Esophagus squamous epithelium (tissue), 5 donors: ENCODE data around the gene ZFP64. TPM values are rescaled to one million over a fixed set of nuclear protein-coding genes. Genes with fewer than 3 reads are reported as not detected.

Experiments used
- DNase-seq: peaks from one replicate; lab custom pipeline; 2025; lab: John Stamatoyannopoulos, UW
- H3K27ac ChIP-seq, 4 donors: fragments of 200-600 bp; sonication (generic); one replicate each; pipeline ENCODE4 v1.5.1; 2016 to 2019; ENCODE audit warnings: mild to moderate bottlenecking in 1 of 4
- H3K27me3 ChIP-seq, 4 donors: fragments of 200-600 bp; sonication (generic); 1 replicate in 3 of 4; 2 replicates in 1 of 4; pipeline versions ENCODE4 v1.5.1 to v1.6.0; 2017 to 2021; ENCODE audit warnings: antibody characterized with exemption in 1 of 4
- H3K36me3 ChIP-seq, 3 donors: fragments of 200-600 bp; sonication (generic); one replicate each; pipeline ENCODE4 v1.5.1; 2016 to 2019
- H3K4me1 ChIP-seq, 3 donors: fragments of 200-600 bp; sonication (generic); one replicate each; pipeline ENCODE4 v1.5.1; 2017 to 2019
- H3K4me3 ChIP-seq, 4 donors: fragments of 200-600 bp; sonication (generic); 1 replicate in 3 of 4; 2 replicates in 1 of 4; pipeline ENCODE4 v1.5.1; 2016 to 2019; ENCODE audit warnings: mild to moderate bottlenecking in 2 of 4, moderate library complexity in 1 of 4
- H3K9me3 ChIP-seq, 3 donors: fragments of 200-600 bp; sonication (generic); one replicate each; pipeline ENCODE4 v1.5.1; 2016 to 2019
- CTCF ChIP-seq, 6 experiments: fragments of 450-650 bp in 4 of 6; fragments of 200-600 bp in 2 of 6; sonication (generic) in 2 of 6; IDR thresholded peaks; one replicate each; pipeline ENCODE4 v1.5.1; 2016 to 2019; ENCODE audit warnings: antibody characterized with exemption in 6 of 6, mild to moderate bottlenecking in 4 of 6, moderate library complexity in 4 of 6
- POLR2A ChIP-seq, 4 donors: fragments of 450-650 bp; IDR thresholded peaks; one replicate each; pipeline ENCODE4 v1.6.1; 2017; ENCODE audit warnings: antibody characterized with exemption in 4 of 4, mild to moderate bottlenecking in 4 of 4, moderate library complexity in 3 of 4
- WGBS, 2 donors: methylation state at CpG; one replicate each; pipeline ENCODE4 v1.1.5; 2018; 5-methylcytosine and 5-hydroxymethylcytosine counted together
- intact Hi-C: fragments of 100-400 bp; cut with DNase I; formaldehyde crosslinking; loops from one replicate; pipeline ENCODE4 v1.15.0; 2022
- total RNA-seq, 4 donors: library from RNA; depleted of rRNA; stranded (reverse); fragments of >200 nt; gene quantifications; one replicate each; pipeline ENCODE4 v1.1.0, GENCODE V29; 2016
- donor health status: DM: yes; HTN: yes; CAD: no.

The ZFP64 gene
- total RNA-seq: 10 to 100 TPM in 3 of 4 donors, 1 to 10 TPM in 1; 8.9 to 16.2 (median 14.2) TPM

GRCh38 chr20:52191132-52191915, at the start of gene ZFP64:
TSS of gene ZFP64 (minus strand) at chr20:52191779. CDS start at chr20:52191636, 143 bp downstream.
- DNase-seq: no peak
- WGBS, 2 donors: 0% methylated on average over 3 to 6 of the region's 70 CpGs

GRCh38 chr20:52240802-52241201, 49.2 kb upstream of the ZFP64 start:
- no peaks in the 10 kb centered on the region for H3K4me1 ChIP-seq
- no peaks in the 10 kb centered on the region for H3K9me3 ChIP-seq
- intact Hi-C loops: loop anchor here (5.0 kb wide), 1 partner anchor 141 kb away; no protein-coding TSS in a partner anchor
- DNase-seq: no peak
- no peaks in the 10 kb centered on the region for H3K36me3 ChIP-seq
- no peak overlapping the region for H3K27ac ChIP-seq
- H3K4me3 ChIP-seq: no peak overlapping the region
- H3K27me3 ChIP-seq: no peaks in the 10 kb centered on the region
- no peak for TF ChIP-seq POLR2A (IDR thresholded peaks at IDR 0.05)
- no peak for TF ChIP-seq CTCF (IDR thresholded peaks at IDR 0.05)
- 88% methylated on average over 1 of the region's 1 CpG; no CpG with 5 or more reads in 1 of the 2 donors for WGBS, 2 donors

More at GRCh38 chr20:52191132-52191915, at the start of gene ZFP64:
- H3K9me3 ChIP-seq: no peaks in the 10 kb centered on the region
- H3K27ac ChIP-seq: peak within 1 kb of the TSS; percentile 90 to 94 (median 92)
- TF ChIP-seq CTCF (IDR thresholded peaks at IDR 0.05) (peak; percentile 27 to 58 (median 46)), POLR2A (IDR thresholded peaks at IDR 0.05) (peak in 1 of 4 donors; percentile 55)
- H3K27me3 ChIP-seq: no peaks in the 10 kb centered on the region
- intact Hi-C loops: no loop called here
- H3K4me1 ChIP-seq: peaks cover 9 to 26% (median 15%) of the 10 kb centered on the region in 3 donors
- H3K4me3 ChIP-seq: peak within 1 kb of the TSS; percentile 65 to 97 (median 78)
- H3K36me3 ChIP-seq: peaks cover 0 to 12% (median 0%) of the 10 kb centered on the region in 3 donors

- TF ChIP-seq POLR2A (IDR thresholded peaks at IDR 0.05): no peak
- TF ChIP-seq CTCF (IDR thresholded peaks at IDR 0.05): no peak
Measured at GRCh38 chr20:52239102-52239501, 47.5 kb upstream of the ZFP64 start.

GRCh38 chr20:52236292-52236691, 44.7 kb upstream of the ZFP64 start:
- H3K36me3 ChIP-seq: no peaks in the 10 kb centered on the region
- TF ChIP-seq CTCF (IDR thresholded peaks at IDR 0.05) (no peak), POLR2A (IDR thresholded peaks at IDR 0.05) (no peak)
- no peaks in the 10 kb centered on the region for H3K4me1 ChIP-seq
- H3K27ac ChIP-seq: no peak overlapping the region
- intact Hi-C loops: no loop called here
- no peaks in the 10 kb centered on the region for H3K27me3 ChIP-seq
- no peak overlapping the region for H3K4me3 ChIP-seq
- H3K9me3 ChIP-seq: no peaks in the 10 kb centered on the region
- DNase-seq: no peak
- 89 to 96% methylated on average over 7 of the region's 7 CpGs for WGBS, 2 donors

More at GRCh38 chr20:52239102-52239501, 47.5 kb upstream of the ZFP64 start:
- Histone ChIP-seq H3K36me3 (no peaks in the 10 kb centered on the region), H3K4me3 (no peak overlapping the region), H3K27me3 (no peaks in the 10 kb centered on the region), H3K27ac (no peak overlapping the region), H3K4me1 (no peaks in the 10 kb centered on the region), H3K9me3 (no peaks in the 10 kb centered on the region)
- WGBS, 2 donors: 53 to 64% methylated on average over 2 of the region's 2 CpGs
- DNase-seq: no peak
- intact Hi-C loops: no loop called here

GRCh38 chr20:52235129-52235528, 43.5 kb upstream of the ZFP64 start:
- Histone ChIP-seq H3K4me1 (no peaks in the 10 kb centered on the region), H3K27ac (no peak overlapping the region), H3K27me3 (no peaks in the 10 kb centered on the region), H3K4me3 (no peak overlapping the region), H3K9me3 (no peaks in the 10 kb centered on the region), H3K36me3 (no peaks in the 10 kb centered on the region)
- TF ChIP-seq POLR2A (IDR thresholded peaks at IDR 0.05) (no peak), CTCF (IDR thresholded peaks at IDR 0.05) (no peak)
- DNase-seq: no peak
- intact Hi-C loops: no loop called here
- 92% methylated on average over 2 to 4 of the region's 4 CpGs for WGBS, 2 donors
